OCI-LY1 (cell line): ENCODE measurements around the gene PRKAR2A.

Experiments used
- H2AFZ ChIP-seq: fragments of 200-600 bp; sonication (generic), shearing (Covaris generic); 2 replicates; pipeline ENCODE4 v1.6.0; 2014; ENCODE audit warnings: antibody characterized with exemption, mild to moderate bottlenecking, low read length
- H3F3A ChIP-seq: fragments of 200-600 bp; sonication (generic), shearing (Covaris generic); 2 replicates; pipeline ENCODE4 v1.6.0; 2014; ENCODE audit warnings: mild to moderate bottlenecking, antibody characterized with exemption, low read length, moderate library complexity; ENCODE audit not compliant: insufficient read depth
- H3K27ac ChIP-seq: fragments of 200-600 bp; sonication (generic); 2 replicates; pipeline ENCODE4 v1.5.1; 2014; ENCODE audit warnings: low read length, mixed run types, mild to moderate bottlenecking, low read depth; ENCODE audit not compliant: poor library complexity, severe bottlenecking
- H3K27me3 ChIP-seq: fragments of 200-600 bp; sonication (generic); 2 replicates; pipeline ENCODE4 v1.6.0; 2014; ENCODE audit warnings: antibody characterized with exemption, mild to moderate bottlenecking, low read length, moderate library complexity; ENCODE audit not compliant: insufficient read depth
- H3K36me3 ChIP-seq: fragments of 200-600 bp; sonication (generic); 2 replicates; pipeline ENCODE4 v1.6.1; 2014; ENCODE audit warnings: mild to moderate bottlenecking, antibody characterized with exemption, low read length, moderate library complexity, mixed read lengths; ENCODE audit not compliant: insufficient read depth
- H3K4me1 ChIP-seq: fragments of 200-600 bp; sonication (generic); 2 replicates; pipeline ENCODE4 v1.5.1; 2014; ENCODE audit warnings: mild to moderate bottlenecking, low read length, moderate library complexity; ENCODE audit not compliant: insufficient read depth, severe bottlenecking
- H3K4me2 ChIP-seq: fragments of 200-600 bp; sonication (generic), shearing (Covaris generic); 2 replicates; pipeline ENCODE4 v1.6.1; 2014; ENCODE audit warnings: low read length
- H3K4me3 ChIP-seq: fragments of 200-600 bp; sonication (generic); 2 replicates; pipeline ENCODE4 v1.5.1; 2014; ENCODE audit warnings: low read length, low read depth, mild to moderate bottlenecking, mixed read lengths; ENCODE audit not compliant: poor library complexity, severe bottlenecking
- H3K79me2 ChIP-seq: fragments of 200-600 bp; shearing (Covaris generic); 2 replicates; pipeline ENCODE4 v1.6.1; 2016; ENCODE audit warnings: mixed run types, low read length, mixed read lengths; ENCODE audit not compliant: insufficient read depth
- H3K9ac ChIP-seq: fragments of 200-600 bp; sonication (generic), shearing (Covaris generic); 2 replicates; pipeline ENCODE4 v1.6.1; 2014; ENCODE audit warnings: mild to moderate bottlenecking, low read length, mixed read lengths
- H3K9me2 ChIP-seq: fragments of 200-600 bp; sonication (generic), shearing (Covaris generic); 2 replicates; pipeline ENCODE4 v1.6.1; 2014; ENCODE audit warnings: low read depth, mild to moderate bottlenecking, low read length, mixed read lengths
- H3K9me3 ChIP-seq: fragments of 200-600 bp; shearing (Covaris generic); 2 replicates; pipeline ENCODE4 v1.6.1; 2014; ENCODE audit warnings: low read length, mixed read lengths
- H4K20me1 ChIP-seq: fragments of 200-600 bp; sonication (generic), shearing (Covaris generic); 2 replicates; pipeline ENCODE4 v1.6.0; 2016; ENCODE audit warnings: mild to moderate bottlenecking, low read length; ENCODE audit not compliant: insufficient read depth
- CTCF ChIP-seq: fragments of 200-600 bp; sonication (generic), shearing (Covaris generic); IDR thresholded peaks from 2 replicates; pipeline ENCODE4 v1.5.1; 2017; ENCODE audit warnings: mild to moderate bottlenecking, antibody characterized with exemption, low read length, moderate library complexity, mixed read lengths
- EZH2 ChIP-seq: fragments of 200-600 bp; sonication (generic), shearing (Covaris generic); IDR thresholded peaks from 2 replicates; pipeline ENCODE4 v1.8.0; 2017; ENCODE audit warnings: borderline replicate concordance, mixed run types, mild to moderate bottlenecking, antibody characterized with exemption, low read length, moderate library complexity, mixed read lengths

Gene PRKAR2A

GRCh38 chr3:48837163-48837562 lies 10.5 kb downstream of the PRKAR2A start:
- H3K27me3 ChIP-seq, result no peaks in the 10 kb centered on the region
- H3K4me3 ChIP-seq, result no peak overlapping the region
- TF ChIP-seq EZH2, result no peak
- no peak for TF ChIP-seq CTCF
- peaks cover 10% of the 10 kb centered on the region for H3K36me3 ChIP-seq
- H3F3A ChIP-seq, result no peaks in the 10 kb centered on the region
- no peak overlapping the region for H3K27ac ChIP-seq
- H3K9ac ChIP-seq, result no peak overlapping the region
- H3K9me3 ChIP-seq, result 0 out of 2 replicates have a peak, but pooled peaks cover 3% of the 10 kb centered on the region
- H3K9me2 ChIP-seq, result no peaks in the 10 kb centered on the region
- no peaks in the 10 kb centered on the region for H4K20me1 ChIP-seq
- no peaks in the 10 kb centered on the region for H3K4me1 ChIP-seq
- H2AFZ ChIP-seq, result no peak overlapping the region
- no peak overlapping the region for H3K4me2 ChIP-seq
- peaks cover 5% of the 10 kb centered on the region; the same call in 1 of the 2 replicates for H3K79me2 ChIP-seq

GRCh38 chr3:48835650-48836366 lies 11.9 kb downstream of the PRKAR2A start:
- no peaks in the 10 kb centered on the region for H3F3A ChIP-seq
- H3K79me2 ChIP-seq, result peaks cover 4% of the 10 kb centered on the region; the same call in 1 of the 2 replicates
- no peak for TF ChIP-seq EZH2
- no peak for TF ChIP-seq CTCF
- H3K36me3 ChIP-seq, result peaks cover 10% of the 10 kb centered on the region
- H3K4me2 ChIP-seq, result no peak overlapping the region
- no peaks in the 10 kb centered on the region for H3K4me1 ChIP-seq
- no peak overlapping the region for H3K27ac ChIP-seq
- H2AFZ ChIP-seq, result no peak overlapping the region
- no peaks in the 10 kb centered on the region for H4K20me1 ChIP-seq
- H3K9me3 ChIP-seq, result 0 out of 2 replicates have a peak, but pooled peaks cover 3% of the 10 kb centered on the region
- H3K27me3 ChIP-seq, result no peaks in the 10 kb centered on the region
- no peaks in the 10 kb centered on the region for H3K9me2 ChIP-seq
- H3K9ac ChIP-seq, result no peak overlapping the region
- H3K4me3 ChIP-seq, result no peak overlapping the region

- Histone ChIP-seq H3F3A (no peaks in the 10 kb centered on the region), H3K9me3 (0 out of 2 replicates have a peak, but pooled peaks cover 3% of the 10 kb centered on the region), H4K20me1 (no peaks in the 10 kb centered on the region), H3K79me2 (peaks cover 4% of the 10 kb centered on the region; the same call in 1 of the 2 replicates), H3K27ac (no peak overlapping the region), H3K27me3 (no peaks in the 10 kb centered on the region), H3K4me1 (no peaks in the 10 kb centered on the region), H3K4me3 (no peak overlapping the region), H3K4me2 (no peak overlapping the region), H3K9ac (no peak overlapping the region), H2AFZ (no peak overlapping the region), H3K9me2 (no peaks in the 10 kb centered on the region), H3K36me3 (peaks cover 10% of the 10 kb centered on the region)
- TF ChIP-seq CTCF, result no peak
- no peak for TF ChIP-seq EZH2
Measured at GRCh38 chr3:48832684-48833083, 15.0 kb downstream of the PRKAR2A start.
